Lower lobe of right lung (tissue), 2 donors: ENCODE data around the gene SYCN. TPM values are rescaled to one million over a fixed set of nuclear protein-coding genes. Genes with fewer than 3 reads are reported as not detected.

Experiments
- ATAC-seq, 2 donors: fragments of 200-7000 bp; cut with Tn5 transposase; one replicate each; pipeline ENCODE4 v1.9.1; 2020 to 2022; ENCODE audit warnings: mild to moderate bottlenecking in 2 of 2, moderate library complexity in 2 of 2
- DNase-seq: peaks from one replicate; pipeline ENCODE4 v3.0.0-alpha.2; 2020
- H3K27ac ChIP-seq: fragments of 200-600 bp; one replicate; pipeline ENCODE4 v1.8.0; 2022
- H3K27me3 ChIP-seq: fragments of 200-600 bp; one replicate; pipeline ENCODE4 v1.8.0; 2022; ENCODE audit warnings: low read depth
- H3K36me3 ChIP-seq: fragments of 200-600 bp; one replicate; pipeline ENCODE4 v1.8.0; 2022; ENCODE audit warnings: mild to moderate bottlenecking
- H3K4me1 ChIP-seq: fragments of 200-600 bp; one replicate; pipeline ENCODE4 v1.8.0; 2022
- H3K4me3 ChIP-seq: fragments of 200-600 bp; one replicate; pipeline ENCODE4 v1.8.0; 2022; ENCODE audit warnings: mild to moderate bottlenecking
- H3K9me3 ChIP-seq: fragments of 200-600 bp; one replicate; pipeline ENCODE4 v1.8.0; 2022
- CTCF ChIP-seq: fragments of 200-600 bp; IDR thresholded peaks from one replicate; pipeline ENCODE4 v1.8.0; 2022; ENCODE audit warnings: antibody characterized with exemption, mild to moderate bottlenecking
- intact Hi-C: fragments of 100-400 bp; cut with DNase I; formaldehyde crosslinking; loops from one replicate; pipeline ENCODE4 v1.11.0; 2022
- total RNA-seq: library from RNA; stranded (reverse); fragmentation: NEBNext Ultra II Directional; extraction: Animal tissue kit (Norgen Biotek cat#: 25700); gene quantifications from one replicate; pipeline ENCODE4 v1.2.1, GENCODE V29; 2021
- donor health status: DM: no; HTN: yes; CAD: no; lungs with severe emphysema.

The SYCN gene
- total RNA-seq, 1 donor from 2014 or later = not detected

DNA sequence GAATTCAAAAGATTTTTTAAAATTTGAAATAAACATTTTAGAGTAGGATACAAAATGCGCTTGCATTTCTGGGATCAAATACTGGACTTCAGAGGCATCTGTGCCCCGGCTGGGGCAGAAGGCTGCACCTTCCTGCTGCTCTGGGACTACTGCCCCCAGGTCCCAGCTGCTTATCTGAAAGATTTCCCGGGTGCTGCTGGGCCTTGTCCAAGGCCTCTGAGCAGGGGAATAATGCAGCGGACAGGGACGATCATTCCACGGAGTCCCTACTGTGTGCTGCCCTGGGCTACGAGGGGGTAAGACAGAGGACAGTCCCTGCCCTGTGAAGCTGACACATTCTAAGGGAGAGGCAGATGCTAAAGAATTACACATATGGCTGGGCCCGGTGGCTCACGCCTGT, 40.4 kb downstream of the SYCN start:
- H3K27ac ChIP-seq = no peak overlapping the region
- intact Hi-C loops = no loop called here
- no peaks in the 10 kb centered on the region for H3K9me3 ChIP-seq
- TF ChIP-seq CTCF = no peak
- no peaks in the 10 kb centered on the region for H3K36me3 ChIP-seq
- DNase-seq (no peak), ATAC-seq (no peak)
- peaks cover 71% of the 10 kb centered on the region for H3K4me1 ChIP-seq
- no peak overlapping the region for H3K4me3 ChIP-seq
- H3K27me3 ChIP-seq = no peaks in the 10 kb centered on the region

GRCh38 chr19:39162441-39163043, 41.5 kb downstream of the SYCN start:
- H3K27ac ChIP-seq = no peak overlapping the region

GRCh38 chr19:39160889-39161672, 43.0 kb downstream of the SYCN start:
- no peaks in the 10 kb centered on the region for H3K36me3 ChIP-seq
- no peaks in the 10 kb centered on the region for H3K27me3 ChIP-seq
- no peaks in the 10 kb centered on the region for H3K9me3 ChIP-seq
- DNase-seq (no peak), ATAC-seq (peak in 1 of 2 donors; percentile 4)
- no peak overlapping the region for H3K4me3 ChIP-seq
- H3K4me1 ChIP-seq = peaks cover 78% of the 10 kb centered on the region
- H3K27ac ChIP-seq = peak overlapping the region; percentile 46
- TF ChIP-seq CTCF = no peak
- intact Hi-C loops = no loop called here

More at GRCh38 chr19:39162441-39163043, 41.5 kb downstream of the SYCN start:
- peaks cover 73% of the 10 kb centered on the region for H3K4me1 ChIP-seq
- intact Hi-C loops = no loop called here
- H3K4me3 ChIP-seq = no peak overlapping the region
- ATAC-seq (no peak), DNase-seq (no peak)
- no peaks in the 10 kb centered on the region for H3K9me3 ChIP-seq
- H3K36me3 ChIP-seq = no peaks in the 10 kb centered on the region
- TF ChIP-seq CTCF = no peak
- H3K27me3 ChIP-seq = no peaks in the 10 kb centered on the region

DNA sequence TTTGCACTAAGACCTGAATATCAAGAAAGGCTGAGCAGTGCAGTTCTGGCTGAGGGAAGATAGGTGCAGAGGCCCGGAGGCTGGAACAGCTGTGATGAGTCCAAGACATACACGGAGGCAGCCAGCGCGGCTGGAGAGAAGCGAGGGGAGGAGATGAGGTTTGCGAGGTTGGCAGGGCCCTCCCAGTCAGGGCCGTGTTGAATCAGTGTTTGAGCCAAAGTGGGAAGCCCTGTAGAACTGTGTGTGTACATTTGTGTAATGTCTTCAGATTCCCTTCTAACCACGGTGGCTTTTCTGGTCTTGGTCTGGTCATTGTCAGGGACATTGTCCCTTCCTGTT, 43.6 kb downstream of the SYCN start:
- no peak for TF ChIP-seq CTCF
- peak in 1 of 2 donors; percentile 25 for ATAC-seq
- H3K9me3 ChIP-seq = no peaks in the 10 kb centered on the region
- intact Hi-C loops = no loop called here
- DNase-seq = no peak
- no peaks in the 10 kb centered on the region for H3K36me3 ChIP-seq
- no peaks in the 10 kb centered on the region for H3K27me3 ChIP-seq
- no peak overlapping the region for H3K4me3 ChIP-seq
- H3K27ac ChIP-seq = peak overlapping the region; percentile 46
- H3K4me1 ChIP-seq = peaks cover 78% of the 10 kb centered on the region

- Histone ChIP-seq H3K27me3 (no peaks in the 10 kb centered on the region), H3K27ac (no peak overlapping the region), H3K36me3 (peaks cover under 1% of the 10 kb centered on the region), H3K4me3 (no peak overlapping the region), H3K9me3 (no peaks in the 10 kb centered on the region), H3K4me1 (peaks cover 93% of the 10 kb centered on the region)
- DNase-seq (no peak), ATAC-seq (no peak)
- TF ChIP-seq CTCF = no peak
- intact Hi-C loops = no loop called here
These were observed 45.3 kb downstream of the SYCN start for GRCh38 chr19:39158646-39159260.
